Nephron progenitor cell (in vitro differentiated cells): ENCODE results near the gene UBXN2A.
A peak's percentile ranks its signal among the peaks of the same experiment; 100 is the strongest.

Source experiments
- DNase-seq: peaks from one replicate; pipeline ENCODE4 v3.0.0; 2021
- H3K27ac Mint-ChIP-seq: 2 replicates; pipeline ENCODE4 v1.8.0; 2021; ENCODE audit warnings: mild to moderate bottlenecking, moderate library complexity, mixed read lengths
- H3K27me3 Mint-ChIP-seq: 2 replicates; pipeline ENCODE4 v1.8.0; 2021; ENCODE audit warnings: mild to moderate bottlenecking, low read depth, mixed read lengths; ENCODE audit not compliant: poor library complexity
- H3K36me3 Mint-ChIP-seq: 2 replicates; pipeline ENCODE4 v1.8.0; 2021; ENCODE audit warnings: low read depth, mixed read lengths
- H3K4me1 Mint-ChIP-seq: 2 replicates; pipeline ENCODE4 v1.8.0; 2021; ENCODE audit warnings: mixed read lengths
- H3K4me3 Mint-ChIP-seq: 2 replicates; pipeline ENCODE4 v1.8.0; 2021; ENCODE audit warnings: mild to moderate bottlenecking, moderate library complexity, mixed read lengths
- H3K9me3 Mint-ChIP-seq: 2 replicates; pipeline ENCODE4 v1.8.0; 2021; ENCODE audit warnings: mild to moderate bottlenecking, moderate library complexity, mixed read lengths
- TF ChIP-seq, protein P1 (sequence below): fragments of 200-600 bp; sonication (generic); IDR thresholded peaks from 2 replicates; pipeline ENCODE4 v1.5.0; 2021; ENCODE audit warnings: antibody characterized with exemption

Gene UBXN2A

DNA sequence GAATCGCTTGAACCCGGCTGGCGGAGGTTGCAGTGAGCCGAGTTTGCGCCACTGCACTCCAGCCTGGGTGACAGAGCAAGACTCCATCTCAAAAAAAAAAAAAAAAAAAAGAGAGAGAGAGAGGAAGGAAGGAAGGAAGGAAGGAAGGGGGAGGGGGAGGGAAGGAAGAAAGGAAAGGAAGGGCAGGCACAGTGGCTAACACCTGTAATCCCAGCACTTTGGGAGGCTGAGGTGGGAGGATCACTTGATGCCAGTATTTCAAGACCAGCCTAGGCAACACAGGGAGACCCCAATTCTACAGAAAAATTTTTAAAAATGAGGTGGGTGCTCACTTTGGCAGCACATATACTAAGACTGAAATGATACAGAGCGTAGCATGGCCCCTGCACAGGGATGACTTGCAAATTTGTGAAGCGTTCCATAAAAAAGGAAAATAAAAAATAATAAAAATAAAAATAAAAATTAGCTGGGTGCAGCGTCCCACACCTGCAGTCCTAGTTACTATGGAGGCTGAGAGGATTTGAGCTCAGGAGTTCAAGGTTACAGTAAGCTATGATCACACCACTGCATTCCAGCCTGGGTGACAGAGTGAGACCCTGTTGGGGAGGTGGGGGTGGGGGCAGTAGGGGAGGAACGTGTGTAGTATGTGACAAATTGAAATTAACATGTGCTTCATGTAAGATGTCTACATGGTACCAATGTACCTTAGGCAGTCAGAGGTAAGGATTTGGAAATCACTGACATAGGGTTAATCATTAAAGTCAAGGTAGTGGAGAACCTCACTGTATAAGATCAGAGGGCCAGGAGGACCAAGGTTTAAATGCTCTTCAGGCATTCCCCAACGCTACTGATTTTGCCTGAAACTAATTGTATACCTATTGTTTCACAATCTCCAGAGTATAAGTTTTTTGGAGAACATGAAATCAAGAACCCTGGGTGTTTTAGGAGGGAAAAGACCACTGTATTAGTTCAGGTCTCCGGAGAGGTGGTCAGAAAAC is 105.5 kb downstream of the UBXN2A start:
- H3K4me3 Mint-ChIP-seq, result peak overlapping the region; percentile 95
- peaks cover 26% of the 10 kb centered on the region for H3K4me1 Mint-ChIP-seq
- H3K27ac Mint-ChIP-seq, result no peak overlapping the region
- H3K36me3 Mint-ChIP-seq, result peaks cover 8% of the 10 kb centered on the region
- H3K9me3 Mint-ChIP-seq, result no peaks in the 10 kb centered on the region
- no peak for DNase-seq
- TF ChIP-seq, protein P1, sequence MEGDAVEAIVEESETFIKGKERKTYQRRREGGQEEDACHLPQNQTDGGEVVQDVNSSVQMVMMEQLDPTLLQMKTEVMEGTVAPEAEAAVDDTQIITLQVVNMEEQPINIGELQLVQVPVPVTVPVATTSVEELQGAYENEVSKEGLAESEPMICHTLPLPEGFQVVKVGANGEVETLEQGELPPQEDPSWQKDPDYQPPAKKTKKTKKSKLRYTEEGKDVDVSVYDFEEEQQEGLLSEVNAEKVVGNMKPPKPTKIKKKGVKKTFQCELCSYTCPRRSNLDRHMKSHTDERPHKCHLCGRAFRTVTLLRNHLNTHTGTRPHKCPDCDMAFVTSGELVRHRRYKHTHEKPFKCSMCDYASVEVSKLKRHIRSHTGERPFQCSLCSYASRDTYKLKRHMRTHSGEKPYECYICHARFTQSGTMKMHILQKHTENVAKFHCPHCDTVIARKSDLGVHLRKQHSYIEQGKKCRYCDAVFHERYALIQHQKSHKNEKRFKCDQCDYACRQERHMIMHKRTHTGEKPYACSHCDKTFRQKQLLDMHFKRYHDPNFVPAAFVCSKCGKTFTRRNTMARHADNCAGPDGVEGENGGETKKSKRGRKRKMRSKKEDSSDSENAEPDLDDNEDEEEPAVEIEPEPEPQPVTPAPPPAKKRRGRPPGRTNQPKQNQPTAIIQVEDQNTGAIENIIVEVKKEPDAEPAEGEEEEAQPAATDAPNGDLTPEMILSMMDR, result no peak
- H3K27me3 Mint-ChIP-seq, result peaks cover 2% of the 10 kb centered on the region

DNA sequence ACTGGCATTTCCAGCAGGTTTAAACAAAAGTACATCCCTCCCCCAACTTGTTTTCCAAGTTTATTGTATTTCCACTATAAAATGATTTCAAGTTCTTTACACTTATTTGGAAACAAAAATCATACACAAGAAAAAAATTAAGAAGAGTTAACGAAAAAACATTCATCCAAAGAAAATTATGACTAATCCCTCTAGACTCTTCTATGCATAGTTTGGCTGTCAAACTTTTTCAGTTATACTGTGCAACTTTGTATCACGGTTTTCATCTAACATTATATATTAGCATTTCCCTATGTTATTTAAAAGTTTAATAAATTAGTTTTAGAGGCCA is 106.3 kb downstream of the UBXN2A start:
- peaks cover 8% of the 10 kb centered on the region for H3K36me3 Mint-ChIP-seq
- no peaks in the 10 kb centered on the region for H3K9me3 Mint-ChIP-seq

DNA sequence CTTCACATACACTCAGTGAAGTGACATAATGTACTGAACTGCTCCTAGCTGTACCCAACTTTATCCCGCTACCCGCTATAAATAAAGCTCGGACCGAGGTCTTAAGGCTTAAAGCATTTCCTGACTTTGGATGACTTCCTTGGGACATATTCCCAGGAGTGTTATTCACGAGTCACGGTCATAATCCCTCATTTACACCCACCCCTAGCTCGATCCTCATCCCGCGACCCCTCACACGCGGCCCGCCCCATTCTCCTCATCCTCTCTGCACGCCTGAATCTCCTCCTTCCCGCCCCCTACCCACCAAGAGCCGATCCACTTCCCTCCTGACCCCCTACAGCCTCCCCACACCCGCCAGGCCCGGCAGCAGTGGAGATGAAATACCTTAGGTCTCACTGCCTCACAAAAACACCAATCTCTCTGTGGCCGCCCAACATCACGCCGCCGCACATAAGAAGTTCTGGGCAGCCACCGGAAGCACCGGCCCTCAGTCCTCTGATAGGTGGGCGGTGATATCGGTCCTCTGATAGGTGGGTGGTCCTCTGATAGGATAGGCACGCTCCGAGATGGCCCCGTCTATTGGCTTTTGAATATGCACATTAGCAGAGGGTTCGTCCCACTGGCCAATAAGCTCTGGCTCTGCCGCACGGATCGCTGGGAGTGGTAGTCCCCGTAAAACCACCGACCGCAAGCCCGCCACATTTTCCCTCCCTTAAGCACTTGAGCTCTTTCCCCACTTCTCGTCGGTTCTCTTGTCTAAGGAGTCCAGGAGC is 106.9 kb downstream of the UBXN2A start, which contains the start of gene WDCP:
WDCP (minus strand) TSS at position 462 of the 773 bp plus-strand sequence. CDS start 7,897 bp downstream, outside the sequence.
- H3K4me3 Mint-ChIP-seq, result peak within 1 kb of the TSS; percentile 95
- H3K36me3 Mint-ChIP-seq, result peaks cover 8% of the 10 kb centered on the region
- TF ChIP-seq, protein P1, result no peak
- no peaks in the 10 kb centered on the region for H3K9me3 Mint-ChIP-seq
- peaks cover 2% of the 10 kb centered on the region for H3K27me3 Mint-ChIP-seq
- peak; percentile 86 for DNase-seq
- peaks cover 26% of the 10 kb centered on the region for H3K4me1 Mint-ChIP-seq
- peak within 1 kb of the TSS; percentile 83 for H3K27ac Mint-ChIP-seq

More for the DNA sequence above, 106.3 kb downstream of the UBXN2A start:
- Mint-ChIP-seq H3K27me3 (peaks cover 2% of the 10 kb centered on the region), H3K27ac (no peak overlapping the region), H3K4me3 (peak overlapping the region; percentile 95), H3K4me1 (peaks cover 26% of the 10 kb centered on the region)
- TF ChIP-seq, protein P1, result no peak
- DNase-seq, result no peak

GRCh38 chr2:24047703-24048033 is 107.4 kb downstream of the UBXN2A start:
- Mint-ChIP-seq H3K9me3 (no peaks in the 10 kb centered on the region), H3K36me3 (peaks cover 8% of the 10 kb centered on the region), H3K4me1 (peaks cover 26% of the 10 kb centered on the region), H3K27ac (peak overlapping the region; percentile 20), H3K27me3 (peaks cover 2% of the 10 kb centered on the region), H3K4me3 (peak overlapping the region; percentile 95)
- TF ChIP-seq, protein P1, result no peak
- DNase-seq, result no peak

- peaks cover 2% of the 10 kb centered on the region for H3K27me3 Mint-ChIP-seq
Observed at GRCh38 chr2:24048769-24049484, 108.7 kb downstream of the UBXN2A start.

More at GRCh38 chr2:24048769-24049484, 108.7 kb downstream of the UBXN2A start:
- Mint-ChIP-seq H3K36me3 (peaks cover under 1% of the 10 kb centered on the region), H3K4me3 (no peak overlapping the region), H3K4me1 (peaks cover 26% of the 10 kb centered on the region), H3K9me3 (no peaks in the 10 kb centered on the region), H3K27ac (no peak overlapping the region)
- TF ChIP-seq, protein P1, result no peak
- no peak for DNase-seq
